ENCODE data around the gene RINL.
"Not testable (repeated sequence)": the region's sequence is repeated elsewhere in the genome, so short reads cannot be mapped to it uniquely, and the experiment has no call there.

RINL gene

GRCh38 chr19:38898788-38899446, 20.8 kb upstream of the RINL start:
- Mint-ChIP-seq H3K27me3 (ENCODE audit: low read depth) (no peaks in the 10 kb centered on the region), H3K4me3 (peak overlapping the region; percentile 100), H3K4me1 (ENCODE audit: low read depth) (peaks cover 23% of the 10 kb centered on the region), H3K9me3 (no peaks in the 10 kb centered on the region), H3K27ac (peak overlapping the region; percentile 98), H3K36me3 (ENCODE audit: low read depth) (peaks cover 10% of the 10 kb centered on the region)
- DNase-seq (ENCODE audit: low spot score) = no peak

DNA sequence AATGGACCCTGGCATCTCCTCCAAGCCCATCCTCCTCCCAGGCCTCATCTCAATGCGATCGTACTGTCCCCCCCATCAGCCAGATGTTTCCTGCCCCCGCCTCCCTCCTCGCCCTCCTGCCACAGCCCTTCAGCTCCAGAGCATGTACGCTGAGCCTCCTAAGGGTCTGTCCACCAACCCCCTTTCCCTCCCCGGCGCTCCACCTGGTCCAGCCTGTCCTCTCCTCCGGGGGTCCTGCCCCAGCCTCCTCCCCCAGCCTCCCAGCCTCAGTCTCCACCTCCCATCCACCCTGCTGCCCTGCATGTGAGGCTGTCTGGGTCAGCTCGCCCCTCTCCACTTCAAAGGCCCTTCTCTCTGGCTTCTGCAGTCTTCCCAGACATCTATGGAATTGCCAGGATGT, 16.9 kb upstream of the RINL start:
- Mint-ChIP-seq H3K27ac (no peak overlapping the region), H3K36me3 (ENCODE audit: low read depth) (peaks cover 4% of the 10 kb centered on the region), H3K9me3 (no peaks in the 10 kb centered on the region)

DNA sequence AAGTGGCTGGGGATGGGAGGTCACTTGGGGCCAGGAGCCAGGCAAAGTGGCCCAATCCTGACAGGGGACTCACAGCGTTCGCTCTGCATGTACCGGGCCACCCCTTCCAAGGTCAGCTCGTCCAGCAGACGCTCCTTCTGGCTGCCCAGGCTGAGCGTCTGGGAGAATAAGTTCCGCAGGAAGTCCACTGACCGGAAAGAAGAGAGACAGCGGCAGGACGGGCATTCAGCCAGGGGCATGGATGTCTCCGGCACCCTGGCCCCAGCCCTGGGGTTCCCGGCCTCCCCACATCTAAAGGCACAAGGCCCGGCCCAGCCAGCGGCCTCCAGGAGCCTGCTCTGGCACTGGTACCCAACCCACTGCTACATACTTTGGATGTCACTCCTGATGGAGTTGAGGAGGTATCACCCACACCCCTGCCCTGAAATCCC, 15.3 kb upstream of the RINL start:
- Mint-ChIP-seq H3K9me3 (no peaks in the 10 kb centered on the region), H3K4me1 (ENCODE audit: low read depth) (peaks cover 8% of the 10 kb centered on the region), H3K27ac (no peak overlapping the region), H3K36me3 (ENCODE audit: low read depth) (peaks cover 7% of the 10 kb centered on the region), H3K4me3 (no peak overlapping the region), H3K27me3 (ENCODE audit: low read depth) (no peaks in the 10 kb centered on the region)
- no peak for DNase-seq (ENCODE audit: low spot score)

More for the DNA sequence above, 16.9 kb upstream of the RINL start:
- no peak for DNase-seq (ENCODE audit: low spot score)
- Mint-ChIP-seq H3K27me3 (ENCODE audit: low read depth) (no peaks in the 10 kb centered on the region), H3K4me3 (no peak overlapping the region), H3K4me1 (ENCODE audit: low read depth) (peaks cover 14% of the 10 kb centered on the region)

- H3K9me3 Mint-ChIP-seq = no peaks in the 10 kb centered on the region
- DNase-seq (ENCODE audit: low spot score) = no peak
- H3K4me3 Mint-ChIP-seq = no peak overlapping the region
- H3K4me1 Mint-ChIP-seq (ENCODE audit: low read depth) = peaks cover 5% of the 10 kb centered on the region
- H3K27ac Mint-ChIP-seq = no peak overlapping the region
- H3K27me3 Mint-ChIP-seq (ENCODE audit: low read depth) = no peaks in the 10 kb centered on the region
- H3K36me3 Mint-ChIP-seq (ENCODE audit: low read depth) = peaks cover 7% of the 10 kb centered on the region
Measured at GRCh38 chr19:38892841-38893240, 14.8 kb upstream of the RINL start.

DNA sequence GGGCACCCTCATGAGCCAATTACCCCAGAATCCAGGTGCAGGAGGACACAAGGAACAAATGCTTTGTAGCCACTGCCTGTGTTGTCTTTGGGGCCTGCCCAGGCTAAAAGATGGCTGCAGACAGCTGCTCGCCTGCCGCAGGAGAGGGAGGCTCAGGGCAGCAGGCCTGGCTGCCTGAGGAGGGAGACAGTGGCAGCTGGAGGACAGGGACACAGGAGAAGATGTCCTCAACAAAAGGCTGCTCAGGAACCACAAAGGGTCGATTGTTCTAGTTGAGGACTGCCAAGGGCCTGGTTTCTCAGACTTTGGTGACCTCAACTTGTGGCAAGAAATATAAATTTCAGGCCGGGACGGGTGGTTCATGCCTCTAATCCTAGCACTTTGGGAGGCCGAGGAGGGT, 13.7 kb upstream of the RINL start:
- Mint-ChIP-seq H3K4me1 (ENCODE audit: low read depth) (peaks cover 3% of the 10 kb centered on the region), H3K27me3 (ENCODE audit: low read depth) (no peaks in the 10 kb centered on the region), H3K4me3 (no peak overlapping the region), H3K36me3 (ENCODE audit: low read depth) (peaks cover 7% of the 10 kb centered on the region), H3K27ac (no peak overlapping the region), H3K9me3 (no peaks in the 10 kb centered on the region)
- DNase-seq (ENCODE audit: low spot score) = no peak

GRCh38 chr19:38890686-38891085, 12.6 kb upstream of the RINL start:
- no peak overlapping the region for H3K27ac Mint-ChIP-seq
- peaks cover 7% of the 10 kb centered on the region for H3K36me3 Mint-ChIP-seq (ENCODE audit: low read depth)

GRCh38 chr19:38889803-38890202, 11.7 kb upstream of the RINL start:
- Mint-ChIP-seq H3K27ac (no peak overlapping the region), H3K4me1 (ENCODE audit: low read depth) (peaks cover 2% of the 10 kb centered on the region), H3K4me3 (no peak overlapping the region), H3K36me3 (ENCODE audit: low read depth) (peaks cover 7% of the 10 kb centered on the region), H3K9me3 (no peaks in the 10 kb centered on the region), H3K27me3 (ENCODE audit: low read depth) (no peaks in the 10 kb centered on the region)
- no peak for DNase-seq (ENCODE audit: low spot score)

More at GRCh38 chr19:38890686-38891085, 12.6 kb upstream of the RINL start:
- Mint-ChIP-seq H3K9me3 (no peaks in the 10 kb centered on the region), H3K27me3 (ENCODE audit: low read depth) (no peaks in the 10 kb centered on the region), H3K4me3 (no peak overlapping the region), H3K4me1 (ENCODE audit: low read depth) (peaks cover 3% of the 10 kb centered on the region)
- DNase-seq (ENCODE audit: low spot score) = no peak

- no peak overlapping the region for H3K4me3 Mint-ChIP-seq
- no peaks in the 10 kb centered on the region for H3K4me1 Mint-ChIP-seq (ENCODE audit: low read depth)
- no peaks in the 10 kb centered on the region for H3K9me3 Mint-ChIP-seq
- no peaks in the 10 kb centered on the region for H3K27me3 Mint-ChIP-seq (ENCODE audit: low read depth)
- no peak for DNase-seq (ENCODE audit: low spot score)
- H3K27ac Mint-ChIP-seq = no peak overlapping the region
- H3K36me3 Mint-ChIP-seq (ENCODE audit: low read depth) = peaks cover 7% of the 10 kb centered on the region
Measured at GRCh38 chr19:38888876-38889275, 10.8 kb upstream of the RINL start.

DNA sequence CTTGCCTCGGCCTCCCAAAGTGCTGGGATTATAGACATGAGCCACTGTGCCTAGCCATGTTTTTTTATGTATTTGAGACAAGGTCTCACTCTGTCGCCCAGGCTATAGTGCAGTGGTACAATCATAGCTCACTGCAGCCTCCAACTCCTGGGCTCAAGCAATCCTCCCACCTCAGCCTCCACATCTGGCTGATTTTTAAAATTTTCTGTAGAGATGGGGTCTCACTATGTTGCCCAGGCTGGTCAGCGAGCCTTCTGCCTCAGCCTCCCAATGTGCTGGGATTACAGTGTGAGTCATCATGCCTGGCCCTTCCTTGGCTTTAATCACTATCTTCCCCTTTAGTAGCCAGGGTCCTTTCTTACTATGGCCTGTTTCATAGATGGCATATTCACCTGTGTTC, 6.6 kb upstream of the RINL start:
- not testable (repeated sequence) for H3K4me1 Mint-ChIP-seq (ENCODE audit: low read depth); H3K9me3 Mint-ChIP-seq; H3K4me3 Mint-ChIP-seq; H3K27ac Mint-ChIP-seq; H3K27me3 Mint-ChIP-seq (ENCODE audit: low read depth); DNase-seq (ENCODE audit: low spot score)
- H3K36me3 Mint-ChIP-seq (ENCODE audit: low read depth) = peaks cover 14% of the 10 kb centered on the region

DNA sequence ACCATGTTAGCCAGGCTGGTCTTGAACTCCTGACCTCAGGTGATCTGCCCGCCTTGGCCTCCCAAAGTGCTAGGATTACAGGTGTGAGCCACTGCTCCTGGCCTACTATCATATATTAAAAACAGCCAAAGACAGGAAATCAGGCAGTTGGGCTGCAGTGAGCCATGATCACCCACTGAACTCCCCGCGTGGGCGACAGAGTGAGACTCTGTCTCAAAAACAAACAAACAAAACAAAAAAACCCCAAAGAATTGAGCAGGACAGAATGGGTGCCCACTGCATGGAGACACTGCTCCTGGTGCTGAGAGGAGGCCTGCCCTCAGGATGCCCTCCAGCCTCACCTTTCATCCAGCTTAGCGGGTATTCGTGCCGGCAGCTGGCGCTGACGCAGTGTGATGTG, 5.2 kb upstream of the RINL start:
- H3K4me3 Mint-ChIP-seq = no peak overlapping the region
- H3K27ac Mint-ChIP-seq = no peak overlapping the region
- H3K27me3 Mint-ChIP-seq (ENCODE audit: low read depth) = no peaks in the 10 kb centered on the region

DNA sequence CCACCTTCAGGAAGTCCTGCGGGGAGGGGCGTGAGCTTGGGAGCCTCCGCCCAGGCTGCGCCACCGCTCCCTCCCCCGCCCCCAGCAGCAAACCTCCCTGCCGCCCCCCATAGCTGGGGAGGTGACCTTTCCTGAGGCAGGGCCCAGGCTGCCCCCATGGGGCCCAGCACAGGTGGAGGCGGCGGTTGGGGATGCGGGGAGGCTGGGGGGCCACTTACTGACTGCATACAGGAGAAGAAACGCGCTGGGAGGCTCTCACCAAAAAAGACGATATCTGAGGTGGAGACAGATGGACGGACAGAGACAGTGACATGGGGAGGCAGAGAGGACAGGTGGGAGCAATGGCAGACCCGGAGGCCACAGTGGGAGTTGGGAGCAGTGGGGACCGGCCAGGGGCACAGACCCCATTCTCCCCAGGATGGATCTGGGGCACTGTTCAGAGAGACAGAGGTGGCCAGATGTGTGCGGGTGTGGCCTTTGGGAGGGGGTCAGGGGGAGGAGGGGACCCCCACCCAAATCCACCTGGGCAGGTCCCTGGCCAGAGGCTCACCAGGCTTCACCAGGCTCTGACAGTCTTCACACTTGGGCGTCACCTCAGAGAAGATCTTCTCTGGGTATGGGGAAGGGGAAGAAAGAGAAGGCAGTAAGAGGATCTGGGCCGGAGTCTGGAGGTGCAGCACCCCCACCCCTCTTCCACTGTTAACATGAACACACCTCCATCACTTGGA, 3.0 kb upstream of the RINL start:
- no peak for DNase-seq (ENCODE audit: low spot score)
- Mint-ChIP-seq H3K27ac (peak overlapping the region; percentile 67), H3K4me1 (ENCODE audit: low read depth) (peaks cover 22% of the 10 kb centered on the region), H3K36me3 (ENCODE audit: low read depth) (peaks cover 20% of the 10 kb centered on the region), H3K27me3 (ENCODE audit: low read depth) (no peaks in the 10 kb centered on the region), H3K9me3 (no peaks in the 10 kb centered on the region), H3K4me3 (no peak overlapping the region)

More for the DNA sequence above, 5.2 kb upstream of the RINL start:
- DNase-seq (ENCODE audit: low spot score) = no peak
- Mint-ChIP-seq H3K36me3 (ENCODE audit: low read depth) (peaks cover 15% of the 10 kb centered on the region), H3K4me1 (ENCODE audit: low read depth) (peaks cover 6% of the 10 kb centered on the region), H3K9me3 (no peaks in the 10 kb centered on the region)

- peak overlapping the region; percentile 26 for H3K4me3 Mint-ChIP-seq
- no peaks in the 10 kb centered on the region for H3K9me3 Mint-ChIP-seq
- peak overlapping the region; percentile 52 for H3K27ac Mint-ChIP-seq
- H3K4me1 Mint-ChIP-seq (ENCODE audit: low read depth) = peaks cover 23% of the 10 kb centered on the region
- peaks cover 22% of the 10 kb centered on the region for H3K36me3 Mint-ChIP-seq (ENCODE audit: low read depth)
- DNase-seq (ENCODE audit: low spot score) = no peak
- H3K27me3 Mint-ChIP-seq (ENCODE audit: low read depth) = no peaks in the 10 kb centered on the region
Measured at GRCh38 chr19:38880076-38880881, 2.2 kb upstream of the RINL start.

GRCh38 chr19:38879400-38879751, 1.3 kb upstream of the RINL start:
- H3K4me3 Mint-ChIP-seq = no peak overlapping the region
- H3K36me3 Mint-ChIP-seq (ENCODE audit: low read depth) = peaks cover 22% of the 10 kb centered on the region
- peak overlapping the region; percentile 52 for H3K27ac Mint-ChIP-seq
- DNase-seq (ENCODE audit: low spot score) = no peak
- no peaks in the 10 kb centered on the region for H3K9me3 Mint-ChIP-seq
- H3K27me3 Mint-ChIP-seq (ENCODE audit: low read depth) = no peaks in the 10 kb centered on the region
- H3K4me1 Mint-ChIP-seq (ENCODE audit: low read depth) = peaks cover 23% of the 10 kb centered on the region
